DOHH2 (cell line): Measurements from ENCODE around the gene ADAMTS18.

Experiments used
- H3F3A ChIP-seq: fragments of 200-600 bp; sonication (generic), shearing (Covaris generic); 2 replicates; pipeline ENCODE4 v1.6.0; 2016; ENCODE audit warnings: antibody characterized with exemption, mild to moderate bottlenecking; ENCODE audit not compliant: control insufficient read depth, insufficient read depth
- H3K27ac ChIP-seq: fragments of 200-600 bp; sonication (generic); 2 replicates; pipeline ENCODE4 v1.5.1; 2014; ENCODE audit warnings: low read depth, mild to moderate bottlenecking, low read length, moderate library complexity
- H3K27me3 ChIP-seq: fragments of 200-600 bp; sonication (generic); 2 replicates; pipeline ENCODE4 v1.6.1; 2014; ENCODE audit warnings: mild to moderate bottlenecking, low read length, mixed read lengths; ENCODE audit not compliant: control insufficient read depth
- H3K36me3 ChIP-seq: fragments of 200-600 bp; sonication (generic); 2 replicates; pipeline ENCODE4 v1.6.1; 2014; ENCODE audit warnings: mild to moderate bottlenecking, low read length, moderate library complexity, mixed read lengths; ENCODE audit not compliant: control insufficient read depth
- H3K4me1 ChIP-seq: fragments of 200-600 bp; sonication (generic); 2 replicates; pipeline ENCODE4 v1.6.1; 2014; ENCODE audit warnings: mild to moderate bottlenecking, low read length, mixed read lengths; ENCODE audit not compliant: control insufficient read depth
- H3K4me2 ChIP-seq: fragments of 200-600 bp; sonication (generic); 2 replicates; pipeline ENCODE4 v1.6.0; 2014; ENCODE audit warnings: mild to moderate bottlenecking, low read length, moderate library complexity
- H3K4me3 ChIP-seq: fragments of 200-600 bp; sonication (generic); 2 replicates; pipeline ENCODE4 v1.5.1; 2014; ENCODE audit warnings: mild to moderate bottlenecking, low read length, mixed read lengths
- H3K79me2 ChIP-seq: fragments of 200-600 bp; sonication (generic); 2 replicates; pipeline ENCODE4 v1.6.1; 2014; ENCODE audit warnings: mild to moderate bottlenecking, low read length, mixed read lengths; ENCODE audit not compliant: control insufficient read depth
- H3K9me2 ChIP-seq: fragments of 200-600 bp; sonication (generic); replicated peaks from 2 replicates; pipeline ENCODE4 v1.6.1; 2014; ENCODE audit warnings: mild to moderate bottlenecking, low read length, mixed read lengths; ENCODE audit not compliant: control insufficient read depth
- H3K9me3 ChIP-seq: fragments of 200-600 bp; sonication (generic); 2 replicates; pipeline ENCODE4 v1.6.1; 2014; ENCODE audit warnings: antibody characterized with exemption, low read length, mixed read lengths; ENCODE audit not compliant: control insufficient read depth, insufficient read depth
- H4K20me1 ChIP-seq: fragments of 200-600 bp; sonication (generic); 2 replicates; pipeline ENCODE4 v1.6.0; 2014; ENCODE audit warnings: low read depth, mild to moderate bottlenecking, antibody characterized with exemption, low read length, moderate library complexity; ENCODE audit not compliant: control insufficient read depth, insufficient read depth
- CTCF ChIP-seq: fragments of 200-600 bp; sonication (generic); IDR thresholded peaks from one replicate; pipeline ENCODE4 v1.5.1; 2014; ENCODE audit warnings: antibody characterized with exemption, mild to moderate bottlenecking, low read depth, low read length; ENCODE audit not compliant: poor library complexity, severe bottlenecking
- EZH2phosphoT487 ChIP-seq: fragments of 200-600 bp; sonication (generic); IDR thresholded peaks from 2 replicates; pipeline ENCODE4 v1.6.1; 2017; ENCODE audit warnings: borderline replicate concordance, mild to moderate bottlenecking, antibody characterized with exemption, low read length, moderate library complexity, mixed read lengths

Gene ADAMTS18

DNA sequence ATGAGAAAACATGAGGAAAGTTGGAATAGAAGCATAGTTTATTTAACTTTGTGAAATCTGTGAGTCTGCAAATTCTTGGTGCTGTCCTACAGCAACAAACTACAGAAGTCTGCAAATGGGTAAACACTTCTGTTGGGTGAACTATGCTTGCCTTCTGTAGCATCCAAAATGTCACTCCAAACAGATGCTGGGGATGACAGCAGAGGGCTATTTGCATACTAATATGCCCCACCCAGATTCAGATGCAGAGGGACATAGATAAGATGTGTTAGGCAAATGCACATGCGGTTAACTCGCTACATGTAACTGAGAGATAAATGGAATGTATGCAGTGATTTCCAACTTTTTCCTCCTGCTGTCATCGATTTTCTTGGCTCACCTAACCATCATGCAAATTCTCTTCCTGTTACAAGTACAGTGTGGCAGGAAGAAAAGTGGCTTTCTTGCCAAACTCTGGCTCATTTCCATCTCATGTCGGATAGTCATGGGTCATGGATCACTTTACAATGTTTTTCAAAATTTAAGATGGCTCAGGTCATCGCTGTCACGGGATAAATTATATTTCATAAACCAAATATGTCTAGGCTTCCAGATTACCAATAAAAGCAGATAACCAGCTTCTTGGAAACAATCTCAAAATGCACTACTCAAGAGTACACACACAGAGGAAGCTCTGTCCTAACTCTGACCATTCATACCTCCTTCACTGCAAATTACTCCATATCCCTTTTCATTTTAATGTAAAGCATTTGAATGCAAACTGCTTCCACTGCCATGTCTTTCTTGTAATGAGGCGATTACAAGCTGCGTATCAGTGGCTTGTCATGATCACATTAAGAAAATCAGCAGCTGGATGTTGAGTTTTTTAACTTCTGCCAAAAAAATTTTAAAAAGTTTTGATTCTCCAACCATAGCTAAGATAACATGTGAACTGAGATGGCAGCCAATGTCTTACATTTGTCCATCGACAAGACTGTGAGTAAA is 47.7 kb downstream of the ADAMTS18 start:
- H3K4me2 ChIP-seq = no peak overlapping the region
- no peaks in the 10 kb centered on the region for H3F3A ChIP-seq
- H3K79me2 ChIP-seq = no peaks in the 10 kb centered on the region
- H4K20me1 ChIP-seq = no peaks in the 10 kb centered on the region
- TF ChIP-seq EZH2phosphoT487 (no peak), CTCF (no peak)
- no peaks in the 10 kb centered on the region for H3K9me2 ChIP-seq
- H3K4me3 ChIP-seq = no peak overlapping the region
- no peaks in the 10 kb centered on the region for H3K9me3 ChIP-seq
- no peaks in the 10 kb centered on the region for H3K36me3 ChIP-seq
- no peaks in the 10 kb centered on the region for H3K27me3 ChIP-seq
- no peak overlapping the region for H3K27ac ChIP-seq
- H3K4me1 ChIP-seq = no peaks in the 10 kb centered on the region

DNA sequence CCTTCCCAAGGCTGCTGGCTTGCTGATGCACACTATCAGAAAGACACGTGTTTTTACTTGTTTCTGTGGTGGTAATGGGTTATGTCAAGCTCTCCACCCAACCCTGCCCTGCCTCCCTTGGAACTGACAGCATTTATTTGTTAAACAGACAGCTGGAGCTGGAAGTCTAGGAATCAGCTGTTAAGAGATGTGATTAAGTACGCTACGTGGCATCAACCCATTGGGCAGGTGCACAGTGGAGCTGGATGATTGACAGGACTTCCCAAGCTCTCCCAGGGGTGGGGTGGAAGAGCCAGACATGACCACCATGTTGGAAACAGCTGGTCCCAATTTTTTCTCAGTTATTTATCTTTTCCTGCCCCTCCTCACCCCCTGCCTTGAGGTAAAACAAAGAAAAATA is 49.4 kb downstream of the ADAMTS18 start:
- H3K4me2 ChIP-seq = no peak overlapping the region
- H3K4me3 ChIP-seq = no peak overlapping the region
- H3K79me2 ChIP-seq = no peaks in the 10 kb centered on the region
- H3K36me3 ChIP-seq = no peaks in the 10 kb centered on the region
- no peaks in the 10 kb centered on the region for H3K27me3 ChIP-seq
- H3K27ac ChIP-seq = no peak overlapping the region
- H3F3A ChIP-seq = no peaks in the 10 kb centered on the region
- H3K9me3 ChIP-seq = no peaks in the 10 kb centered on the region
- H3K4me1 ChIP-seq = no peaks in the 10 kb centered on the region
- no peaks in the 10 kb centered on the region for H4K20me1 ChIP-seq
- TF ChIP-seq EZH2phosphoT487 (no peak), CTCF (no peak)
- no peaks in the 10 kb centered on the region for H3K9me2 ChIP-seq

DNA sequence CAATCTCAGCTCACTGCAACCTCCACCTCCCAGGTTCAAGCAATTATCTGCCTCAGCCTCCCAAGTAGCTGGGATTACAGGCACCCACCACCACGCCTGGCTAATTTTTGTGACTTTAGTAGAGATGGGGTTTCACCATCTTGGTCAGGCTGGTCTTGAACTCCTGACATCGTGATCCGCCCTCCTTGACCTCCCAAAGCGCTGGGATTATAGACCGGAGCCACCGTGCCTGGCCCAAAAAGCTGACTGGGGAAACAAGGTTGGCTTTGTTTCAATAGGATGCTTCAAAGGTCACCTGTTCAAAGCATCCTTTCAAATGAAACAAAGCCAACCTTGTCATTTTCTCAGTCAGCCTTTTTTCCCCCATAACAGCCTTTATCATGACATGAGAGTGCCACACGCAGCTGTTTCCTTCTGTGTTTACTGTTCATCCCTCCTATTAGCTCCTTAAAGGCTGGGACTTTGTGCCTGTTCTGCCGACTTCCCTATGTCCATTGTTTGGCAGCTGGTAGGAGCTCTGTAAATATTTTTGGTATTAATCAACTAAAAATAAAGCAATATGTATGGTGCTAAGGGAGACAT is 51.1 kb downstream of the ADAMTS18 start:
- Histone ChIP-seq H3K79me2 (no peaks in the 10 kb centered on the region), H3K4me1 (no peaks in the 10 kb centered on the region), H3K36me3 (no peaks in the 10 kb centered on the region), H3K4me2 (no peak overlapping the region), H3K27ac (no peak overlapping the region), H3K9me3 (no peaks in the 10 kb centered on the region), H3F3A (no peaks in the 10 kb centered on the region), H3K9me2 (no peaks in the 10 kb centered on the region), H3K4me3 (no peak overlapping the region), H4K20me1 (no peaks in the 10 kb centered on the region), H3K27me3 (no peaks in the 10 kb centered on the region)
- TF ChIP-seq CTCF (no peak), EZH2phosphoT487 (no peak)
